ENCODE results near the gene YY1.
"Not testable (repeated sequence)": the region's sequence is repeated elsewhere in the genome, so short reads cannot be mapped to it uniquely, and the experiment has no call there.

Gene YY1

GRCh38 chr14:100243020-100243419, 4.1 kb downstream of the YY1 start:
- DNase-seq (ENCODE audit: low read depth, low spot score), result no peak

- DNase-seq (ENCODE audit: low read depth, low spot score), result no peak
Observed at GRCh38 chr14:100246809-100247428, 8.0 kb downstream of the YY1 start.

GRCh38 chr14:100250732-100251465, 12.0 kb downstream of the YY1 start:
- no peak for DNase-seq (ENCODE audit: low read depth, low spot score)

- no peak for DNase-seq (ENCODE audit: low read depth, low spot score)
Observed at GRCh38 chr14:100252684-100253083, 13.7 kb downstream of the YY1 start.

GRCh38 chr14:100256339-100256895, 17.5 kb downstream of the YY1 start:
- DNase-seq (ENCODE audit: low read depth, low spot score), result no peak

GRCh38 chr14:100261621-100262020, 22.7 kb downstream of the YY1 start:
- no peak for DNase-seq (ENCODE audit: low read depth, low spot score)

GRCh38 chr14:100262545-100262944, 23.6 kb downstream of the YY1 start:
- no peak for DNase-seq (ENCODE audit: low read depth, low spot score)

- DNase-seq (ENCODE audit: low read depth, low spot score), result no peak
Observed at GRCh38 chr14:100263141-100263540, 24.2 kb downstream of the YY1 start.

- DNase-seq (ENCODE audit: low read depth, low spot score), result no peak
Observed at GRCh38 chr14:100267990-100268389, 29.0 kb downstream of the YY1 start.

- no peak for DNase-seq (ENCODE audit: low read depth, low spot score)
Observed at GRCh38 chr14:100268591-100269207, 29.8 kb downstream of the YY1 start.

GRCh38 chr14:100271247-100271939, 32.4 kb downstream of the YY1 start:
- no peak for DNase-seq (ENCODE audit: low read depth, low spot score)

- no peak for DNase-seq (ENCODE audit: low read depth, low spot score)
Observed at GRCh38 chr14:100274250-100274649, 35.3 kb downstream of the YY1 start.

- DNase-seq (ENCODE audit: low read depth, low spot score), result no peak
Observed at GRCh38 chr14:100275214-100275613, 36.3 kb downstream of the YY1 start.

GRCh38 chr14:100278702-100279101, 39.8 kb downstream of the YY1 start:
- DNase-seq (ENCODE audit: low read depth, low spot score), result no peak

- no peak for DNase-seq (ENCODE audit: low read depth, low spot score)
Observed at GRCh38 chr14:100279133-100279532, 40.2 kb downstream of the YY1 start.

GRCh38 chr14:100279563-100279962, 40.6 kb downstream of the YY1 start:
- DNase-seq (ENCODE audit: low read depth, low spot score), result no peak

- DNase-seq (ENCODE audit: low read depth, low spot score), result no peak
Observed at GRCh38 chr14:100281286-100282082, 42.5 kb downstream of the YY1 start.

GRCh38 chr14:100282083-100282350, 43.1 kb downstream of the YY1 start:
- DNase-seq (ENCODE audit: low read depth, low spot score), result no peak

GRCh38 chr14:100282766-100283419, 43.9 kb downstream of the YY1 start:
- no peak for DNase-seq (ENCODE audit: low read depth, low spot score)

GRCh38 chr14:100283436-100283835, 44.5 kb downstream of the YY1 start:
- not testable (repeated sequence) for DNase-seq (ENCODE audit: low read depth, low spot score)
